ENCODE results near the gene GFOD1. TPM values are rescaled to one million over a fixed set of nuclear protein-coding genes. Genes with fewer than 3 reads are reported as not detected.

Gene GFOD1, protein sequence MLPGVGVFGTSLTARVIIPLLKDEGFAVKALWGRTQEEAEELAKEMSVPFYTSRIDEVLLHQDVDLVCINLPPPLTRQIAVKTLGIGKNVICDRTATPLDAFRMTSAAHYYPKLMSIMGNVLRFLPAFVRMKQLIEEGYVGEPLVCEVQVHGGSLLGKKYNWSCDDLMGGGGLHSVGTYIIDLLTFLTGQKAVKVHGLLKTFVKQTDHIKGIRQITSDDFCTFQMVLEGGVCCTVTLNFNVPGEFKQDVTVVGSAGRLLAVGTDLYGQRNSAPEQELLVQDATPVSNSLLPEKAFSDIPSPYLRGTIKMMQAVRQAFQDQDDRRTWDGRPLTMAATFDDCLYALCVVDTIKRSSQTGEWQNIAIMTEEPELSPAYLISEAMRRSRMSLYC
- 10 to 100 TPM in 4 of 8 experiments, 1 to 10 TPM in 4; 2.8 to 40.0 (median 9.4) TPM for total RNA-seq

DNA sequence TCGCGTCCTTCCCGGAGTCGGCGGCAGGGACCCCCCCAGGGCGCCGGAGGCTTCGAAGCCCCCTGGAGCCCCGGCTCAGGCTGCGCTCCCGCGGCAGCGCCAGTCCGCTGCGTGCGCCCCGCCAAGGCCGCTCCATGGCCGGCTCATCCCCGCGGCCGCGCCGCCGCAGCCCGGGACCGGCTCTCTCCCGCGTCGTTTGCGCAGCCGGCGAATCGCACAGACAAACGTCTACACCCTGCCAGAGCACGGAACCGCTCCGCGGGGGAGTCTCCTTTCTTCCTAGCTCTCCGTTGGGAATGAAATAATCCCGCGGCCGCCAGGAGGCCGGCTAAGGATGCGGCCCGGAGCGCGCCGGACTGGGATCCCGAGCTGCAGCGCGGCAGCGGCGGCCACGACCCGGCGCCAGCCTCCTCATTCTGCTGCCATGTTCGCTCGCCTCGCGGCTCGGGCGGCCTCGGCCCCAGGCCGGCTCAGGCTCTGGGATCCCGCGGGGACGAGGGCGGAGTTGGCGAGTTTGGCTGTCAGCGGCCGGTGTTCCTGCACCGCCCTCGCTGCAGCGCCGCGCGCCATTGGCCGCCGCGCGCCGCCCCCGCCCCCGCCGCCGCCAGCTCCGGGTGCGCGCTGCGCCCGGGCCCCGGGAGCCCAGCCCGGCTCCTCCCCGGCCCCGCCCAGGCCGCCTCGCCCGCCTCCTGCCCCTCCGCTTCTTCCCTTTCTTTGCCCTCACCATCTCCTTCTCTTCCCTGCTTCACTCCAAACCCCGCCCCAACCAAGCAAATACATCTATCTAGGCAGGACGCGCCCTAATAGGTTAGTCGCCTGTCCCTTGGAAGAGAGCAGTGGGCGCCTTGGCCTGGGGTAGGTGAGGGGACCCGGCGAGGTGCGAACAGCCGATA is at the start of gene GFOD1:
Gene GFOD1 (minus strand): TSS at position 479 of the 893 bp plus-strand sequence. CDS start 710 bp downstream, outside the sequence.
- peak within 1 kb of the TSS; percentile 50 to 74 (median 61) for H3K4me3 ChIP-seq
- in situ Hi-C loops (cut with MboI; ENCODE audit: low pct_unique_long_range_greater_than_20kb in 2 of 9, low sequenced_read_pairs in 9 of 9, unreplicated experiment in 9 of 9) = no loop called here
- H3K4me1 ChIP-seq (replicated peaks in 1 of 2) = peaks cover 13 to 15% of the 10 kb centered on the region in 2 donors
- WGBS, 10 experiments = 0 to 5% (median 0%) methylated on average over 2 to 14 of the region's 109 CpGs; no CpG with 5 or more reads in 6 of the 10 experiments
- peak; percentile 77 to 87 (median 84) for ATAC-seq (replicated peaks in 6 of 8)
- H3K27ac ChIP-seq = peak within 1 kb of the TSS; percentile 48 to 73

GRCh38 chr6:13536796-13537526 is 49.6 kb upstream of the GFOD1 start:
- ATAC-seq (replicated peaks in 6 of 8) = no peak
- in situ Hi-C loops (cut with MboI; ENCODE audit: low pct_unique_long_range_greater_than_20kb in 2 of 9, low sequenced_read_pairs in 9 of 9, unreplicated experiment in 9 of 9) = loop anchor here in 1 of 9 experiments (25.0 kb wide), 1 partner anchor 200 kb away; the partner anchor contains the start of gene TBC1D7
- Histone ChIP-seq H3K27ac (no peak overlapping the region), H3K4me1 (replicated peaks in 1 of 2) (peaks cover 0 to 2% of the 10 kb centered on the region in 2 donors), H3K4me3 (no peak overlapping the region)
- 31 to 100% (median 94%) methylated on average over 1 to 4 of the region's 4 CpGs for WGBS, 10 experiments

- H3K4me1 ChIP-seq (replicated peaks in 1 of 2) = peaks cover 0 to 2% of the 10 kb centered on the region in 2 donors
- ATAC-seq (replicated peaks in 6 of 8) = no peak
- H3K4me3 ChIP-seq = no peak overlapping the region
- no peak overlapping the region for H3K27ac ChIP-seq
- in situ Hi-C loops (cut with MboI; ENCODE audit: low pct_unique_long_range_greater_than_20kb in 2 of 9, low sequenced_read_pairs in 9 of 9, unreplicated experiment in 9 of 9) = loop anchor here in 1 of 9 experiments (25.0 kb wide), 1 partner anchor 198 kb away; the partner anchor contains the start of gene TBC1D7
- 77 to 100% (median 100%) methylated on average over 1 to 2 of the region's 3 CpGs; no CpG with 5 or more reads in 2 of the 10 experiments for WGBS, 10 experiments
Observed at GRCh38 chr6:13535306-13535705, 47.9 kb upstream of the GFOD1 start.

- H3K4me1 ChIP-seq (replicated peaks in 1 of 2) = peaks cover 0 to 2% of the 10 kb centered on the region in 2 donors
- no peak for ATAC-seq (replicated peaks in 6 of 8)
- in situ Hi-C loops (cut with MboI; ENCODE audit: low pct_unique_long_range_greater_than_20kb in 2 of 9, low sequenced_read_pairs in 9 of 9, unreplicated experiment in 9 of 9) = loop anchor here in 1 of 9 experiments (25.0 kb wide), 1 partner anchor 197 kb away; the partner anchor contains the start of gene TBC1D7
- H3K4me3 ChIP-seq = no peak overlapping the region
- no peak overlapping the region for H3K27ac ChIP-seq
- 94 to 96% methylated on average over 3 of the region's 3 CpGs; no CpG with 5 or more reads in 8 of the 10 experiments for WGBS, 10 experiments
Observed at GRCh38 chr6:13534536-13534935, 47.1 kb upstream of the GFOD1 start.

- Histone ChIP-seq H3K4me1 (replicated peaks in 1 of 2) (peaks cover 0 to 2% of the 10 kb centered on the region in 2 donors), H3K27ac (no peak overlapping the region), H3K4me3 (no peak overlapping the region)
- in situ Hi-C loops (cut with MboI; ENCODE audit: low pct_unique_long_range_greater_than_20kb in 2 of 9, low sequenced_read_pairs in 9 of 9, unreplicated experiment in 9 of 9) = loop anchor here in 1 of 9 experiments (25.0 kb wide), 1 partner anchor 195 kb away; the partner anchor contains the start of gene TBC1D7
- 25 to 90% (median 63%) methylated on average over 2 to 4 of the region's 4 CpGs for WGBS, 10 experiments
- ATAC-seq (replicated peaks in 6 of 8) = peak in 2 of 8 experiments; percentile 63 to 93
Observed at GRCh38 chr6:13531956-13532355, 44.6 kb upstream of the GFOD1 start.

DNA sequence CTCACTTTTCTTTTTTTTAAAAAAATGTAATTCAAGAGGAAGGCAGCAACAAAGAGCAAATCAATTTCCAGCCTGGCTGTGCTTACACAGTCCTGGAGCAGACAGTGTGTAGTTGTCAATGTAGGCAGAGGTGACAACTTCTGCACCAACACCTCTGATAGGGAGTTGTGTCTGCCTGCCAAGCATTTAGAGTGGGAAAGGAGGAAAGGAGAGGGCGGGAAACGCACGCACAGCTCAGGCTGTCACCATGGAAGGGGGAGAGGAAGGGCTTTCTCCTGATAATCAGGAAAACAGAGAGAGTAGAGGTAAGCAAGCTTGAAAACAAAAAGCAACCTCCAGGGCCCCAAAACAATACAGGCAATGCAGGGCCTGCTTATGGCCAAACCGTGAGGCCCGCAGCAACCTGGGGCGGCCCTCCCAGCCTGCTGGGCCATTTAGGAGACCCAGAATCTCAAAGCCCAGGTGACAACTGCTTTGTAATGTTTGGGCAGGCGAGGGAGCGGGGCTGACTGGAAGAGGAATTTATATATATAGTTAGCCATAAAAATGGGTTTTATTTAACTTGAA is 41.5 kb upstream of the GFOD1 start:
- in situ Hi-C loops (cut with MboI; ENCODE audit: low pct_unique_long_range_greater_than_20kb in 2 of 9, low sequenced_read_pairs in 9 of 9, unreplicated experiment in 9 of 9) = loop anchor here in 1 of 9 experiments (25.0 kb wide), 1 partner anchor 192 kb away; the partner anchor contains the start of gene TBC1D7
- 63 to 100% (median 83%) methylated on average over 1 to 8 of the region's 8 CpGs; no CpG with 5 or more reads in 3 of the 10 experiments for whole genome bisulfite sequencing, 10 experiments
- Histone ChIP-seq H3K4me3 (no peak overlapping the region), H3K4me1 (replicated peaks in 1 of 2) (no peaks in the 10 kb centered on the region), H3K27ac (no peak overlapping the region)
- peak in 1 of 8 experiments; percentile 19 for ATAC-seq (replicated peaks in 6 of 8)

- no peak overlapping the region for H3K4me3 ChIP-seq
- H3K27ac ChIP-seq = no peak overlapping the region
- H3K4me1 ChIP-seq (replicated peaks in 1 of 2) = no peaks in the 10 kb centered on the region
- in situ Hi-C loops (cut with MboI; ENCODE audit: low pct_unique_long_range_greater_than_20kb in 2 of 9, low sequenced_read_pairs in 9 of 9, unreplicated experiment in 9 of 9) = loop anchor here in 1 of 9 experiments (25.0 kb wide), 1 partner anchor 191 kb away; the partner anchor contains the start of gene TBC1D7
- 49 to 100% (median 83%) methylated on average over 1 to 3 of the region's 3 CpGs for WGBS, 10 experiments
- ATAC-seq (replicated peaks in 6 of 8) = no peak
Observed at GRCh38 chr6:13528232-13528631, 40.8 kb upstream of the GFOD1 start.

DNA sequence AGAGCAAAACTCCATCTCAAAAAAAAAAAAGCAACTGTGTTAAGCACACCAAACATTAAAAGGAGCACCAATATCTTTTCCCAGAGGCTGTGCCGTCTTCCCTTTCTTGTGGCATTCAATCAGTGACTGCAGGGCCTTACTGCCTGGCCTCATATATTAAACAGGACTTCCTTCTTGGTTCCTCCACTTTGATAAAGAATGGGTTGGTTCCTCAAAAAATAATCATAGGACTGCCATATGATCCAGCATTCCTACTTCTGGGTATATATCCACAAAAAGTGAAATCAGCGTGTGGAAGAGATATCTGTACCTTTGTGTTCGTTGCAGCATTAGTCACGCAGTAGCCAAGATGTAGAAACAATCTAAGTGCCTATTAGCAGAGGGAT is 40.3 kb upstream of the GFOD1 start:
- in situ Hi-C loops (cut with MboI; ENCODE audit: low pct_unique_long_range_greater_than_20kb in 2 of 9, low sequenced_read_pairs in 9 of 9, unreplicated experiment in 9 of 9) = loop anchor here in 1 of 9 experiments (25.0 kb wide), 1 partner anchor 190 kb away; the partner anchor contains the start of gene TBC1D7
- no peak for ATAC-seq (replicated peaks in 6 of 8)
- 75 to 100% (median 96%) methylated on average over 1 to 4 of the region's 4 CpGs; no CpG with 5 or more reads in 5 of the 10 experiments for WGBS, 10 experiments
- no peak overlapping the region for H3K27ac ChIP-seq
- no peak overlapping the region for H3K4me3 ChIP-seq
- H3K4me1 ChIP-seq (replicated peaks in 1 of 2) = no peaks in the 10 kb centered on the region

- H3K27ac ChIP-seq = no peak overlapping the region
- H3K4me1 ChIP-seq (replicated peaks in 1 of 2) = no peaks in the 10 kb centered on the region
- WGBS, 10 experiments = 40 to 100% (median 89%) methylated on average over 1 to 13 of the region's 17 CpGs; no CpG with 5 or more reads in 1 of the 10 experiments
- in situ Hi-C loops (cut with MboI; ENCODE audit: low pct_unique_long_range_greater_than_20kb in 2 of 9, low sequenced_read_pairs in 9 of 9, unreplicated experiment in 9 of 9) = loop anchor here in 1 of 9 experiments (25.0 kb wide), 1 partner anchor 190 kb away; the partner anchor contains the start of gene TBC1D7
- ATAC-seq (replicated peaks in 6 of 8) = no peak
- H3K4me3 ChIP-seq = no peak overlapping the region
Observed at GRCh38 chr6:13526727-13527670, 39.6 kb upstream of the GFOD1 start.

DNA sequence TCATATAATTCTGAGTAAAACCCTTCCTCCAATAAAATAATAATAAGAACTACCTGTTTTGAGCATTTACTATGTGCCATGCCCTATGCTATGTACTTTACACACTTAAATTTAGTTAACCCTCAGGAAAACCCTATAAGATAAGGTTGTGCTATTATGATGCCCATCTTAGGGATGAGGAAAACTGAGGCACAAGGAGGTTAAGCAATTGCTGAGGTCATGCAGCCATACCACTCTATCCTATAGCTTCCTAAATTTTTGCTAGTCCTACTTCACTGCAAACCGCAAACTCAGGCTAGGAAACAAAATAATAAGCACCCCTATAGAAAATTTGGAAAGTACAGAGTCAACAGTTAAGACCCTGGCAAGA is 38.9 kb upstream of the GFOD1 start:
- in situ Hi-C loops (cut with MboI; ENCODE audit: low pct_unique_long_range_greater_than_20kb in 2 of 9, low sequenced_read_pairs in 9 of 9, unreplicated experiment in 9 of 9) = loop anchor here in 1 of 9 experiments (25.0 kb wide), 1 partner anchor 189 kb away; the partner anchor contains the start of gene TBC1D7
- 88 to 100% (median 100%) methylated on average over 1 of the region's 1 CpG; no CpG with 5 or more reads in 4 of the 10 experiments for WGBS, 10 experiments
- no peak overlapping the region for H3K4me3 ChIP-seq
- ATAC-seq (replicated peaks in 6 of 8) = no peak
- no peaks in the 10 kb centered on the region for H3K4me1 ChIP-seq (replicated peaks in 1 of 2)
- H3K27ac ChIP-seq = no peak overlapping the region
